IMR-90 (cell line): ENCODE results near the gene KIAA0319L. TPM values are rescaled to one million over a fixed set of nuclear protein-coding genes. Genes with fewer than 3 reads are reported as not detected.

Experiments used
- ATAC-seq: fragments of 200-7000 bp; cut with Tn5 transposase; 2 replicates; pipeline ENCODE4 v1.9.1; 2020; ENCODE audit warnings: low read depth, mild to moderate bottlenecking, moderate library complexity
- BruUV-seq: library from RNA; stranded (reverse); fragments of 400-500 nt; replicated peaks from 2 replicates; lab custom pipeline; 2021; lab: Mats Ljungman, UMichigan
- CTCF ChIA-PET: fragments of 300-600 bp; formaldehyde crosslinking; extraction: SDS; loops from one replicate; lab custom pipeline; 2021; ENCODE audit warnings: antibody characterized with exemption; lab: Yijun Ruan, JAX
- POLR2A ChIA-PET: fragments of 300-600 bp; sonication (Branson Sonifier 250); formaldehyde crosslinking; loops from one replicate; lab custom pipeline; 2022; ENCODE audit warnings: antibody characterized with exemption; ENCODE audit not compliant: unreplicated experiment; lab: Charles Lee
- DNase-seq: peaks from one replicate; pipeline ENCODE4 v3.0.0; 2013
- H2AFZ ChIP-seq: replicated peaks from 2 replicates; pipeline ENCODE3; 2013; ENCODE audit warnings: low read length, mild to moderate bottlenecking; ENCODE audit not compliant: poor library complexity
- H2AK5ac ChIP-seq: 2 replicates; pipeline ENCODE4 v1.6.1; 2013; ENCODE audit warnings: low read depth, low read length, inconsistent platforms
- H2AK9ac ChIP-seq: replicated peaks from 2 replicates; pipeline ENCODE3; 2013; ENCODE audit warnings: mild to moderate bottlenecking, low read depth, low read length, moderate library complexity; ENCODE audit not compliant: poor library complexity
- H2BK120ac ChIP-seq: 2 replicates; pipeline ENCODE4 v1.6.1; 2013; ENCODE audit warnings: low read depth, low read length, inconsistent platforms
- H2BK15ac ChIP-seq: 3 replicates; pipeline ENCODE4 v1.6.1; 2013; ENCODE audit warnings: low read depth, low read length, inconsistent platforms
- H2BK20ac ChIP-seq: 2 replicates; pipeline ENCODE4 v1.6.1; 2013; ENCODE audit warnings: low read depth, mild to moderate bottlenecking, inconsistent platforms, low read length, moderate library complexity
- H2BK5ac ChIP-seq: 2 replicates; pipeline ENCODE4 v1.6.1; 2013; ENCODE audit warnings: mild to moderate bottlenecking, low read depth, low read length, inconsistent platforms; ENCODE audit not compliant: poor library complexity, severe bottlenecking
- H3K14ac ChIP-seq: replicated peaks from 2 replicates; pipeline ENCODE4 v1.6.1; 2013; ENCODE audit warnings: low read depth, low read length, inconsistent platforms
- H3K18ac ChIP-seq: 2 replicates; pipeline ENCODE4 v1.6.1; 2013; ENCODE audit warnings: low read depth, low read length, control low read depth
- H3K23ac ChIP-seq: 2 replicates; pipeline ENCODE4 v1.6.1; 2013; ENCODE audit warnings: low read depth, low read length, inconsistent platforms
- H3K27ac ChIP-seq: 2 replicates; pipeline ENCODE4 v1.5.1; 2013; ENCODE audit warnings: mild to moderate bottlenecking, control low read depth, low read length; ENCODE audit not compliant: insufficient read depth
- H3K27me3 ChIP-seq: 2 replicates; pipeline ENCODE4 v1.6.1; 2013; ENCODE audit warnings: low read length; ENCODE audit not compliant: control insufficient read depth, insufficient read depth
- H3K36me3 ChIP-seq: 2 replicates; pipeline ENCODE4 v1.6.1; 2013; ENCODE audit warnings: low read length, mixed read lengths; ENCODE audit not compliant: control insufficient read depth, insufficient read depth
- H3K4ac ChIP-seq: 2 replicates; pipeline ENCODE4 v1.6.1; 2013; ENCODE audit warnings: low read depth, low read length, inconsistent platforms
- H3K4me1 ChIP-seq: 2 replicates; pipeline ENCODE4 v1.6.1; 2013; ENCODE audit warnings: low read length, mixed read lengths; ENCODE audit not compliant: control insufficient read depth, insufficient read depth
- H3K4me2 ChIP-seq: 2 replicates; pipeline ENCODE4 v1.6.1; 2013; ENCODE audit warnings: low read depth, mild to moderate bottlenecking, control low read depth, low read length, moderate library complexity
- H3K4me3 ChIP-seq: 2 replicates; pipeline ENCODE4 v1.5.1; 2013; ENCODE audit warnings: low read depth, mild to moderate bottlenecking, control low read depth, low read length, moderate library complexity; ENCODE audit not compliant: insufficient read depth
- H3K56ac ChIP-seq: 2 replicates; pipeline ENCODE4 v1.6.1; 2013; ENCODE audit warnings: low read length, inconsistent platforms; ENCODE audit not compliant: insufficient read depth; ENCODE audit errors: extremely low read depth
- H3K79me1 ChIP-seq, 2 experiments: 2 replicates each; pipeline ENCODE4 v1.6.1; 2013; ENCODE audit warnings: low read length in 2 of 2, inconsistent platforms in 1 of 2, low read depth in 1 of 2
- H3K9ac ChIP-seq: 2 replicates; pipeline ENCODE4 v1.6.1; 2013; ENCODE audit warnings: low read depth, low read length, control low read depth
- H3K9me1 ChIP-seq: 2 replicates; pipeline ENCODE4 v1.6.1; 2013; ENCODE audit warnings: low read length, inconsistent platforms; ENCODE audit not compliant: insufficient read depth
- H3K9me3 ChIP-seq: 2 replicates; pipeline ENCODE4 v1.6.1; 2013; ENCODE audit warnings: low read length; ENCODE audit not compliant: control insufficient read depth, insufficient read depth
- H4K20me1 ChIP-seq: 2 replicates; pipeline ENCODE4 v1.6.1; 2013; ENCODE audit warnings: low read length, inconsistent platforms; ENCODE audit not compliant: insufficient read depth
- H4K5ac ChIP-seq: 2 replicates; pipeline ENCODE4 v1.6.1; 2013; ENCODE audit warnings: mild to moderate bottlenecking, low read depth, low read length, control low read depth
- H4K8ac ChIP-seq, 2 experiments: 2 replicates each; pipeline ENCODE4 v1.6.1; 2013; ENCODE audit warnings: low read depth in 2 of 2, low read length in 2 of 2, control low read depth in 1 of 2, inconsistent platforms in 1 of 2
- H4K91ac ChIP-seq: 2 replicates; pipeline ENCODE4 v1.6.1; 2013; ENCODE audit warnings: low read depth, low read length, inconsistent platforms; ENCODE audit not compliant: insufficient read depth
- BHLHE40 ChIP-seq: fragments of 150-350 bp; IDR thresholded peaks from 2 replicates; pipeline ENCODE4 v1.6.1; 2016; ENCODE audit warnings: mild to moderate bottlenecking, low read depth, low read length
- CEBPB ChIP-seq: IDR thresholded peaks from 2 replicates; pipeline ENCODE4 v1.6.1; 2012; ENCODE audit warnings: low read depth, low read length, improper control_type of control experiment
- CTCF ChIP-seq: conservative IDR thresholded peaks from 2 replicates; pipeline ENCODE4 v1.5.1; 2012; ENCODE audit warnings: mild to moderate bottlenecking, low read depth, low read length, improper control_type of control experiment
- FOS ChIP-seq: fragments of 150-350 bp; IDR thresholded peaks from 2 replicates; pipeline ENCODE4 v1.6.1; 2016; ENCODE audit warnings: low read depth, low read length
- MAFK ChIP-seq: IDR thresholded peaks from 2 replicates; pipeline ENCODE4 v1.6.1; 2012; ENCODE audit warnings: low read depth, low read length, improper control_type of control experiment
- MAZ ChIP-seq: IDR thresholded peaks from 2 replicates; pipeline ENCODE4 v1.6.1; 2012; ENCODE audit warnings: low read depth, mild to moderate bottlenecking, low read length, improper control_type of control experiment, moderate library complexity, borderline replicate concordance
- NFE2L2 ChIP-seq: fragments of 150-350 bp; IDR thresholded peaks from 2 replicates; pipeline ENCODE4 v1.6.1; 2016; ENCODE audit warnings: low read depth, mild to moderate bottlenecking, low read length
- RCOR1 ChIP-seq: IDR thresholded peaks from 2 replicates; pipeline ENCODE4 v1.6.1; 2012; ENCODE audit warnings: mild to moderate bottlenecking, low read length, improper control_type of control experiment; ENCODE audit not compliant: insufficient replicate concordance
- RFX5 ChIP-seq: IDR thresholded peaks from 2 replicates; pipeline ENCODE4 v1.8.0; 2012; ENCODE audit warnings: low read depth, mild to moderate bottlenecking, low read length, moderate library complexity
- SMC3 ChIP-seq: fragments of 150-350 bp; IDR thresholded peaks from 2 replicates; pipeline ENCODE4 v1.6.1; 2016; ENCODE audit warnings: low read depth, mild to moderate bottlenecking, antibody characterized with exemption, low read length, moderate library complexity
- dilution Hi-C: fragments of 300-500 bp; cut with HindIII; formaldehyde crosslinking; loops from one replicate; pipeline ENCODE4 v1.14.3; 2018; ENCODE audit warnings: low sequenced_read_pairs; ENCODE audit not compliant: unreplicated experiment
- in situ Hi-C: fragments of 300-500 bp; cut with MboI; formaldehyde crosslinking; loops from 3 replicates; pipeline ENCODE4 v1.14.3; 2019; ENCODE audit warnings: low sequenced_read_pairs, inconsistent platforms, mixed read lengths
- intact Hi-C: fragments of 100-400 bp; cut with micrococcal nuclease; formaldehyde crosslinking; loops from 2 replicates; pipeline ENCODE4 v1.10.0; 2022
- polyA plus RNA-seq, 3 experiments: library from polyadenylated mRNA; depleted of rRNA; stranded (reverse); fragments of >200 nt; gene quantifications; 2 replicates each; pipeline ENCODE4 v1.2.3, GENCODE V29; 2012; ENCODE audit warnings: low replicate concordance in 1 of 3
- total RNA-seq: library from RNA; depleted of rRNA; stranded (reverse); fragments of >200 nt; gene quantifications from 2 replicates; pipeline ENCODE4 v1.2.3, GENCODE V29; 2012
- TF ChIP-seq, protein P1 (sequence below): fragments of 150-350 bp; IDR thresholded peaks from 2 replicates; pipeline ENCODE4 v1.6.1; 2016; ENCODE audit warnings: low read depth, mild to moderate bottlenecking, low read length, moderate library complexity, borderline replicate concordance
- TF ChIP-seq, protein P2 (sequence below): fragments of 150-350 bp; IDR thresholded peaks from 2 replicates; pipeline ENCODE4 v1.6.1; 2017; ENCODE audit warnings: mild to moderate bottlenecking, antibody characterized with exemption, low read length, low read depth

Gene KIAA0319L
- total and polyA plus RNA-seq, 2 of the 4 experiments (the other 2 are of a cell fraction), result 38.0 to 49.8 TPM

DNA sequence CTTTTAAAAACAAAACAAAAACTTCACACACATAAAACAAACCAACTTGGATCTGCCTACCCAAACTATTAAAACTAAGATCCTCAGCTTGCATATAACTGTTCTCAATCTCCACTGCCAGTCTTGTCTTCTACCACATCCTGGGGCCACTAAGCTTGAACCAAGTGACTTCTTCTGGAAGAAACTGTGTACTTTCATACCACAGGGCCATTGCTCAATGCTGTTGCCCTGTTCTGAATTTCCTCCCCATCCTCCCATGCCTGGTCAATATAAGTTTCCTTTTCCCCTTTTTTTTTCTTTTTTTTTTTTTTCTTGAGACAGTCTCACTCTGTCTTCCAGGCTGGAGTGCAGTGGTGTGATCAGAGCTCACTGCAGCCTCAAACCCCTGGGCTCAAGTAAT lies 109.9 kb downstream of the KIAA0319L start (continued):
- TF ChIP-seq, protein P1, sequence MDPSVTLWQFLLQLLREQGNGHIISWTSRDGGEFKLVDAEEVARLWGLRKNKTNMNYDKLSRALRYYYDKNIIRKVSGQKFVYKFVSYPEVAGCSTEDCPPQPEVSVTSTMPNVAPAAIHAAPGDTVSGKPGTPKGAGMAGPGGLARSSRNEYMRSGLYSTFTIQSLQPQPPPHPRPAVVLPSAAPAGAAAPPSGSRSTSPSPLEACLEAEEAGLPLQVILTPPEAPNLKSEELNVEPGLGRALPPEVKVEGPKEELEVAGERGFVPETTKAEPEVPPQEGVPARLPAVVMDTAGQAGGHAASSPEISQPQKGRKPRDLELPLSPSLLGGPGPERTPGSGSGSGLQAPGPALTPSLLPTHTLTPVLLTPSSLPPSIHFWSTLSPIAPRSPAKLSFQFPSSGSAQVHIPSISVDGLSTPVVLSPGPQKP, result no peak
- TF ChIP-seq SMC3, result no peak
- no peak for TF ChIP-seq MAFK
- no peak for TF ChIP-seq RCOR1
- TF ChIP-seq BHLHE40, result no peak

DNA sequence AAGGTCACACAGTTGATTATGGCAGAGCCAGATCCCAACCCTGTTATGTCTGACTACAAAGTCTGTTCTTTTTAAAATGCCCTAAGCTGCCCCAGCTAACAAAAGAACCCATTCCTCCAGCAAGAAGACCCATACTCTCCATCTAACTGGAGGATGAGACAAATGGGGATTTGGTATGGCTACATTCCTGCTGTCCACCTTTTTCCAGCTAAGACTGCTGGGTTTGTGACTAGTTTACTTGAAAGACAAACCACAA lies 112.8 kb downstream of the KIAA0319L start:
- H4K91ac ChIP-seq, result no peak overlapping the region
- no peak overlapping the region for H3K14ac ChIP-seq
- no peaks in the 10 kb centered on the region for H3K27me3 ChIP-seq
- H3K4me1 ChIP-seq, result peaks cover 6% of the 10 kb centered on the region
- no peak overlapping the region for H3K4me3 ChIP-seq
- peaks cover 3 to 9% of the 10 kb centered on the region in 2 experiments; a peak in 2 of 4 replicates for H3K79me1 ChIP-seq
- H2BK5ac ChIP-seq, result no peak overlapping the region
- ATAC-seq, result no peak
- H3K36me3 ChIP-seq, result peaks cover 45% of the 10 kb centered on the region
- no peak overlapping the region for H3K56ac ChIP-seq
- no peak overlapping the region for H4K8ac ChIP-seq
- H2BK15ac ChIP-seq, result no peak overlapping the region
- no peak overlapping the region for H3K4me2 ChIP-seq
- dilution Hi-C loops, result no loop called here
- no peak overlapping the region for H3K23ac ChIP-seq
- H4K5ac ChIP-seq, result no peak overlapping the region
- no peak overlapping the region for H3K9ac ChIP-seq
- H2BK120ac ChIP-seq, result no peak overlapping the region
- H2AK9ac ChIP-seq, result no peak overlapping the region
- no peak overlapping the region for H3K18ac ChIP-seq
- H3K27ac ChIP-seq, result no peak overlapping the region
- intact Hi-C loops, result loop anchor here (2.0 kb wide), 1 partner anchor 242 kb away; no protein-coding TSS in a partner anchor
- BruUV-seq, result no TSS peak
- peaks cover under 1% of the 10 kb centered on the region; the same call in 1 of the 2 replicates for H4K20me1 ChIP-seq
- ChIA-PET CTCF (interaction anchor here (1.1 kb wide), 1 partner anchor 12 kb away, joined by 3 read pairs; no protein-coding TSS in a partner anchor), POLR2A (no interaction called here)
- H2AFZ ChIP-seq, result no peak overlapping the region
- H3K4ac ChIP-seq, result no peak overlapping the region
- H3K9me3 ChIP-seq, result no peaks in the 10 kb centered on the region
- peaks cover 11% of the 10 kb centered on the region for H3K9me1 ChIP-seq
- H2AK5ac ChIP-seq, result no peak overlapping the region
- no peak overlapping the region for H2BK20ac ChIP-seq
- no peak for DNase-seq
- in situ Hi-C loops, result no loop called here
- TF ChIP-seq, protein P2, sequence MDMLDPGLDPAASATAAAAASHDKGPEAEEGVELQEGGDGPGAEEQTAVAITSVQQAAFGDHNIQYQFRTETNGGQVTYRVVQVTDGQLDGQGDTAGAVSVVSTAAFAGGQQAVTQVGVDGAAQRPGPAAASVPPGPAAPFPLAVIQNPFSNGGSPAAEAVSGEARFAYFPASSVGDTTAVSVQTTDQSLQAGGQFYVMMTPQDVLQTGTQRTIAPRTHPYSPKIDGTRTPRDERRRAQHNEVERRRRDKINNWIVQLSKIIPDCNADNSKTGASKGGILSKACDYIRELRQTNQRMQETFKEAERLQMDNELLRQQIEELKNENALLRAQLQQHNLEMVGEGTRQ, result no peak
- no peak for TF ChIP-seq RCOR1
- no peak for TF ChIP-seq NFE2L2
- TF ChIP-seq, protein P1, result no peak
- no peak for TF ChIP-seq RFX5
- TF ChIP-seq CTCF, result no peak
- no peak for TF ChIP-seq MAFK
- no peak for TF ChIP-seq MAZ
- TF ChIP-seq CEBPB, result no peak
- no peak for TF ChIP-seq FOS
